GM12878 (cell line): Measurements from ENCODE around the gene UQCR10. TPM values are rescaled to one million over a fixed set of nuclear protein-coding genes. Genes with fewer than 3 reads are reported as not detected.

Experiments used
- ATAC-seq: fragments of 200-7000 bp; cut with Tn5 transposase; 3 replicates; pipeline ENCODE4 v1.9.1; 2020; ENCODE audit warnings: mild to moderate bottlenecking, moderate library complexity
- BruUV-seq: library from RNA; stranded (reverse); fragments of 400-500 nt; replicated peaks from 2 replicates; lab custom pipeline; 2021; lab: Mats Ljungman, UMichigan
- CTCF ChIA-PET: fragments of 300-600 bp; sonication (Branson Sonifier 250); formaldehyde crosslinking; extraction: SDS; loops from one replicate; lab custom pipeline; 2021; ENCODE audit warnings: inconsistent platforms; lab: Yijun Ruan, JAX
- POLR2A ChIA-PET: fragments of 350-600 bp; formaldehyde crosslinking; extraction: SDS; loops from one replicate; lab custom pipeline; 2021; ENCODE audit warnings: inconsistent platforms; lab: Charles Lee
- RAD21 ChIA-PET: fragments of 300-600 bp; sonication (Branson Sonifier 250); formaldehyde crosslinking; loops from one replicate; lab custom pipeline; 2023; ENCODE audit warnings: antibody characterized with exemption; ENCODE audit not compliant: unreplicated experiment; lab: Charles Lee
- SMC1A ChIA-PET: fragments of 300-600 bp; sonication (Branson Sonifier 250); formaldehyde crosslinking; loops from one replicate; lab custom pipeline; 2023; ENCODE audit not compliant: unreplicated experiment, uncharacterized antibody; lab: Charles Lee
- DNase-seq: peaks from one replicate; pipeline ENCODE4 v3.0.0-alpha.2; 2011; ENCODE audit warnings: low read depth, low spot score
- FAIRE-seq: peaks from 3 replicates; lab custom pipeline; 2011; peaks lifted over from hg19 to GRCh38; lab: Jason Lieb, UNC
- H2AFZ ChIP-seq: 2 replicates; pipeline ENCODE4 v1.6.0; 2011; ENCODE audit warnings: low read depth, low read length, control low read depth; ENCODE audit not compliant: control insufficient read depth
- H3K27ac ChIP-seq: 2 replicates; pipeline ENCODE4 v1.5.1; 2011; ENCODE audit warnings: control low read depth; ENCODE audit not compliant: control insufficient read depth, insufficient read depth
- H3K27me3 ChIP-seq, 2 experiments: replicated peaks in 1 of 2; 2 replicates each; pipeline versions ENCODE4 v1.6.0 to v1.6.1; 2011; ENCODE audit warnings: low read length in 1 of 2; ENCODE audit not compliant: control insufficient read depth in 2 of 2, insufficient read depth in 2 of 2
- H3K36me3 ChIP-seq, 2 experiments: 2 replicates each; pipeline ENCODE4 v1.5.1; 2011; ENCODE audit warnings: low read length in 1 of 2; ENCODE audit not compliant: control insufficient read depth in 2 of 2, insufficient read depth in 2 of 2
- H3K4me1 ChIP-seq: 2 replicates; pipeline ENCODE4 v1.6.1; 2011; ENCODE audit warnings: mild to moderate bottlenecking, low read length, moderate library complexity, mixed read lengths; ENCODE audit not compliant: control insufficient read depth, insufficient read depth
- H3K4me2 ChIP-seq: 2 replicates; pipeline ENCODE4 v1.6.0; 2011; ENCODE audit warnings: control low read depth; ENCODE audit not compliant: control insufficient read depth, insufficient read depth
- H3K4me3 ChIP-seq: fragments of 200-600 bp; sonication (generic); 2 replicates; pipeline ENCODE4 v1.5.1; 2016
- H3K79me2 ChIP-seq: 2 replicates; pipeline ENCODE4 v1.6.0; 2011; ENCODE audit warnings: low read length; ENCODE audit not compliant: control insufficient read depth, insufficient read depth
- H3K9ac ChIP-seq: 2 replicates; pipeline ENCODE4 v1.8.0; 2011; ENCODE audit warnings: low read length, control low read depth, mixed read lengths; ENCODE audit not compliant: control insufficient read depth, insufficient read depth
- H3K9me3 ChIP-seq: replicated peaks from 3 replicates; pipeline ENCODE4 v1.5.1; 2011; ENCODE audit warnings: mild to moderate bottlenecking, low read length; ENCODE audit not compliant: control insufficient read depth, insufficient read depth
- H4K20me1 ChIP-seq: 2 replicates; pipeline ENCODE4 v1.6.0; 2011; ENCODE audit not compliant: control insufficient read depth, insufficient read depth
- BRCA1 ChIP-seq: IDR thresholded peaks from 2 replicates; pipeline ENCODE4 v1.6.1; 2011; ENCODE audit warnings: low read depth, low read length, improper control_type of control experiment
- DPF2 ChIP-seq: fragments of 450-650 bp; IDR thresholded peaks from 2 replicates; pipeline ENCODE4 v1.6.1; 2017; ENCODE audit warnings: mild to moderate bottlenecking
- EED ChIP-seq: sonication (generic); IDR thresholded peaks from 2 replicates; pipeline ENCODE4 v1.6.1; 2016; ENCODE audit warnings: antibody characterized with exemption, low read depth
- MEF2B ChIP-seq: fragments of 450-650 bp; IDR thresholded peaks from 2 replicates; pipeline ENCODE4 v1.6.1; 2018; ENCODE audit warnings: mild to moderate bottlenecking, moderate library complexity; ENCODE audit not compliant: partially characterized antibody, poor library complexity, severe bottlenecking
- RCOR1 ChIP-seq: conservative IDR thresholded peaks from 2 replicates; pipeline ENCODE4 v1.6.1; 2012; ENCODE audit warnings: low read depth, low read length, improper control_type of control experiment
- SIN3A ChIP-seq: IDR thresholded peaks from 2 replicates; pipeline ENCODE4 v1.6.1; 2012; ENCODE audit warnings: low read depth, low read length, improper control_type of control experiment
- TCF3 ChIP-seq: IDR thresholded peaks from 2 replicates; pipeline ENCODE4 v1.6.1; 2012; ENCODE audit warnings: low read depth, mild to moderate bottlenecking, low read length, borderline replicate concordance; ENCODE audit not compliant: insufficient read depth
- WGBS: methylation state at CpG from one replicate; pipeline ENCODE4 v1.1.6; 2016; ENCODE audit warnings: low lambda C conversion rate; ENCODE audit not compliant: insufficient replicate concordance, insufficient coverage; ENCODE audit errors: missing lambda C conversion rate; 5-methylcytosine and 5-hydroxymethylcytosine counted together
- in situ Hi-C: fragments of 300-500 bp; cut with MboI; formaldehyde crosslinking; loops from 9 replicates; pipeline ENCODE4 v1.14.3; 2018; ENCODE audit warnings: mixed read lengths
- intact Hi-C: fragments of 100-400 bp; cut with micrococcal nuclease; formaldehyde crosslinking; loops from one replicate; pipeline ENCODE4 v1.14.2; 2022; ENCODE audit not compliant: unreplicated experiment
- polyA plus RNA-seq, 11 experiments: library from polyadenylated mRNA; depleted of rRNA in 4 of 11; unstranded in 6 of 11; stranded (reverse) in 5 of 11; fragments of >200 nt; fragmentation: Nextera tagmentation in 4 of 11; fragmentation: Illumina TruSeq in 1 of 11; extraction: Ambion mirVana in 4 of 11; extraction: Trizol in 1 of 11; gene quantifications; 1 replicate in 1 of 11; 2 replicates in 10 of 11; pipeline versions ENCODE4 v1.2.1 to v1.2.3, GENCODE V29; 2011 to 2016; ENCODE audit warnings: inconsistent platforms in 2 of 11, missing spikeins in 2 of 11, low read depth in 1 of 11
- total RNA-seq, 4 experiments: library from RNA; depleted of rRNA in 3 of 4; stranded (reverse); fragments of >200 nt in 3 of 4; fragmentation: Illumina TruSeq in 1 of 4; extraction: Trizol in 1 of 4; gene quantifications; 2 replicates each; pipeline versions ENCODE4 v1.2.1 to v1.2.3, GENCODE V29; 2013 to 2021
- TF ChIP-seq, protein P1 (sequence below): fragments of 450-650 bp; IDR thresholded peaks from 2 replicates; pipeline ENCODE4 v1.6.1; 2017; ENCODE audit warnings: mild to moderate bottlenecking, moderate library complexity

UQCR10 gene
- total and polyA plus RNA-seq, 10 of the 15 experiments (the other 5 are each of a cell fraction or from before 2014, with no cell fraction given): 144 to 1,021 (median 214) TPM

DNA sequence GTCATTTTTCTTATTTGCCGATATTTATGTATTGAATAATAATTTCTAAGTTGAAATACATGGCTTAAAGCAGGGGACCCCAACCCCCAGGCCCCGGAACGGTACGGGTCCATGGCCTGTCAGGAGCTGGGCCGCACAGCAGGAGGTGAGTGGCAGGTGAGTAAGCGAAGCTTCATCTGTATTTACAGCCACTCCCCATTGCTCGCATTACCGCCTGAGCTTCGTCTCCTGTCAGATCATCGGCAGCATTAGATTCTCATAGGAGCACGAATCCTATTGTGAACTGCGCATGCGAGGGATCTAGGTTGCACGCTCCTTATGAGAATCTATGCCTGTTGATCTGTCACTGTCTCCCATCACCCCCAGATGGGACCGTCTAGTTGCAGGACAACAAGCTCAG is 4.9 kb upstream of the UQCR10 start (continued):
- TF ChIP-seq, protein P1, sequence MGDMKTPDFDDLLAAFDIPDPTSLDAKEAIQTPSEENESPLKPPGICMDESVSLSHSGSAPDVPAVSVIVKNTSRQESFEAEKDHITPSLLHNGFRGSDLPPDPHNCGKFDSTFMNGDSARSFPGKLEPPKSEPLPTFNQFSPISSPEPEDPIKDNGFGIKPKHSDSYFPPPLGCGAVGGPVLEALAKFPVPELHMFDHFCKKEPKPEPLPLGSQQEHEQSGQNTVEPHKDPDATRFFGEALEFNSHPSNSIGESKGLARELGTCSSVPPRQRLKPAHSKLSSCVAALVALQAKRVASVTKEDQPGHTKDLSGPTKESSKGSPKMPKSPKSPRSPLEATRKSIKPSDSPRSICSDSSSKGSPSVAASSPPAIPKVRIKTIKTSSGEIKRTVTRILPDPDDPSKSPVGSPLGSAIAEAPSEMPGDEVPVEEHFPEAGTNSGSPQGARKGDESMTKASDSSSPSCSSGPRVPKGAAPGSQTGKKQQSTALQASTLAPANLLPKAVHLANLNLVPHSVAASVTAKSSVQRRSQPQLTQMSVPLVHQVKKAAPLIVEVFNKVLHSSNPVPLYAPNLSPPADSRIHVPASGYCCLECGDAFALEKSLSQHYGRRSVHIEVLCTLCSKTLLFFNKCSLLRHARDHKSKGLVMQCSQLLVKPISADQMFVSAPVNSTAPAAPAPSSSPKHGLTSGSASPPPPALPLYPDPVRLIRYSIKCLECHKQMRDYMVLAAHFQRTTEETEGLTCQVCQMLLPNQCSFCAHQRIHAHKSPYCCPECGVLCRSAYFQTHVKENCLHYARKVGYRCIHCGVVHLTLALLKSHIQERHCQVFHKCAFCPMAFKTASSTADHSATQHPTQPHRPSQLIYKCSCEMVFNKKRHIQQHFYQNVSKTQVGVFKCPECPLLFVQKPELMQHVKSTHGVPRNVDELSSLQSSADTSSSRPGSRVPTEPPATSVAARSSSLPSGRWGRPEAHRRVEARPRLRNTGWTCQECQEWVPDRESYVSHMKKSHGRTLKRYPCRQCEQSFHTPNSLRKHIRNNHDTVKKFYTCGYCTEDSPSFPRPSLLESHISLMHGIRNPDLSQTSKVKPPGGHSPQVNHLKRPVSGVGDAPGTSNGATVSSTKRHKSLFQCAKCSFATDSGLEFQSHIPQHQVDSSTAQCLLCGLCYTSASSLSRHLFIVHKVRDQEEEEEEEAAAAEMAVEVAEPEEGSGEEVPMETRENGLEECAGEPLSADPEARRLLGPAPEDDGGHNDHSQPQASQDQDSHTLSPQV: no peak
- no peak for TF ChIP-seq BRCA1
- TF ChIP-seq RCOR1: no peak

DNA sequence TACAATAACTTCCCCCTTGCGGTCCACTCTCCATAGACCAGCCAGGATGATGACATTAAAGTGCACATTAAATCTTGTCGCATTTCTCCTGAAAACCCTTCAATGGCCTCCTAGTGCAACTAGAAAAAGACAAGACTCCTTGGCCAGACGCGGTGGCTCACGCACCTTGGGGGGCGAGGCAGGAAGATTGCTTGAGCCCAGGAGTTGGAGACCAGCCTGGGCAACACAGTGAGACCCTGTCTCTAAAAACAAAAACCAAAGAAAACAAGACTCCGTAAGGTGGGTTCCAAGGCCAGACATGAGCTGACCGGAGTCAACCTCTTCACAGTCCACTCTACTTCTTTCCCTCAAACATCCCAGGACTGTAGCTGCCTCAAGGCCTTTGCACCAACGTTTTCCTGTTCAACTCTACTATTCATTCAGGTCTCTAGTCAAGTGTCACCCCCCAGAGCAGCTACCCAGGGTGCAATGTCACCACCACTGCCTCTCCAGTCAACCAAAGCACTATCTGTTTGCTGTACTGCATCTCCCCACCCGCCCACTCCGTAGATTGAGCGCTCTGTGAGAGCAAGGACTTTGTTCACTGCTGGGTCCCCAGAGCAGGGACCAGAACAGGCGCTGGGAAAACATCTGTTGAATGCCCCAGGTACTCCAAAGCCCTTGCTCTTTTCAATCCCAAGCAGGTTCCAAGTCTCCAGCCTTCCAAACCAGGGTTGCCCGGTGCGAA is 1.1 kb upstream of the UQCR10 start:
- WGBS: 52% methylated on average over 15 of the region's 15 CpGs
- H3K4me2 ChIP-seq: peak overlapping the region; percentile 91
- in situ Hi-C loops: no loop called here
- TF ChIP-seq DPF2 (0 out of 2 replicates have a peak, but pooled peaks have one; percentile 39), MEF2B (peak; percentile 12), EED (no peak), SIN3A (no peak), TCF3 (0 out of 2 replicates have a peak, but pooled peaks have one; percentile 3)
- H3K36me3 ChIP-seq: peaks cover 2 to 8% of the 10 kb centered on the region in 2 experiments
- H2AFZ ChIP-seq: peak overlapping the region; percentile 94
- FAIRE-seq (no peak), ATAC-seq (peak; percentile 57), DNase-seq (no peak)
- peaks cover 30% of the 10 kb centered on the region for H3K79me2 ChIP-seq
- RAD21 ChIA-PET: interaction anchor here (0.9 to 1.5 kb wide), 3 partner anchors 117 to 322 kb away, joined by 3 to 8 read pairs (median 3); partner anchors contain the start of gene MTMR3
- H3K27ac ChIP-seq: peak overlapping the region; percentile 84
- intact Hi-C loops: no loop called here
- POLR2A ChIA-PET: interaction anchor here (0.5 to 1.6 kb wide), 8 partner anchors 9 to 729 kb away, joined by 3 to 6 read pairs (median 4); partner anchors contain the start of genes ASCC2 and MTMR3
- no peaks in the 10 kb centered on the region for H4K20me1 ChIP-seq
- TSS peak; percentile 91 for BruUV-seq
- SMC1A ChIA-PET: interaction anchor here (0.6 to 1.4 kb wide), 3 partner anchors 9 to 325 kb away, joined by 3 to 4 read pairs (median 4); no protein-coding TSS in a partner anchor
- H3K9ac ChIP-seq: peak overlapping the region; percentile 91
- H3K9me3 ChIP-seq: no peaks in the 10 kb centered on the region; the same call in 2 of the 3 replicates
- peaks cover 4% of the 10 kb centered on the region for H3K4me1 ChIP-seq
- H3K27me3 ChIP-seq: no peaks in the 10 kb centered on the region
- peak overlapping the region; percentile 89 for H3K4me3 ChIP-seq
- CTCF ChIA-PET: interaction anchor here (0.5 to 1.9 kb wide), 4 partner anchors 10 to 322 kb away, joined by 3 to 7 read pairs (median 5); no protein-coding TSS in a partner anchor
